T-cell (primary cell): ENCODE data around the gene GPN2. TPM values are rescaled to one million over a fixed set of nuclear protein-coding genes. Genes with fewer than 3 reads are reported as not detected.

ENCODE experiments used
- ATAC-seq, 4 experiments: fragments of 200-7000 bp in 3 of 4; fragments of 150-1000 bp in 1 of 4; cut with Tn5 transposase; replicated peaks in 1 of 4; 1 replicate in 3 of 4; 2 replicates in 1 of 4; pipeline ENCODE4 v1.10.0; 2021; ENCODE audit warnings: moderate library complexity in 3 of 4, mild to moderate bottlenecking in 2 of 4, moderate number of reproducible peaks in 1 of 4
- CTCF ChIA-PET, 2 donors: fragments of 300-600 bp; sonication (Branson Sonifier 250); formaldehyde crosslinking; loops; one replicate each; lab custom pipeline; 2022; ENCODE audit warnings: antibody characterized with exemption in 2 of 2; lab: Charles Lee
- POLR2A ChIA-PET, 2 donors: fragments of 300-600 bp; sonication (Branson Sonifier 250); formaldehyde crosslinking; loops; one replicate each; lab custom pipeline; 2022; ENCODE audit warnings: antibody characterized with exemption in 2 of 2; lab: Charles Lee
- DNase-seq, 35 experiments: peaks; one replicate each; pipeline versions ENCODE4 v3.0.0 to v3.0.0-alpha.2; 2013 to 2023
- H3K27ac ChIP-seq: one replicate; pipeline ENCODE4 v1.5.1; 2013; ENCODE audit warnings: low read length
- H3K27me3 ChIP-seq, 2 experiments: replicated peaks in 1 of 2; 1 replicate in 1 of 2; 2 replicates in 1 of 2; pipeline versions ENCODE4 v1.6.1 to v1.7.0; 2013; ENCODE audit warnings: low read length in 1 of 2, mixed read lengths in 1 of 2; ENCODE audit not compliant: control insufficient read depth in 2 of 2, insufficient read depth in 2 of 2; ENCODE audit errors: extremely low read depth in 1 of 2
- H3K36me3 ChIP-seq, 2 donors: 1 replicate in 1 of 2; 2 replicates in 1 of 2; pipeline versions ENCODE4 v1.6.1 to v1.7.0; 2013; ENCODE audit warnings: low read length in 1 of 2; ENCODE audit not compliant: control insufficient read depth in 2 of 2, insufficient read depth in 1 of 2; ENCODE audit errors: extremely low read depth in 1 of 2
- H3K4me1 ChIP-seq, 2 experiments: 1 replicate in 1 of 2; 2 replicates in 1 of 2; pipeline versions ENCODE4 v1.6.1 to v1.7.0; 2013; ENCODE audit warnings: low read length in 2 of 2, mixed read lengths in 1 of 2; ENCODE audit not compliant: insufficient read depth in 2 of 2, control insufficient read depth in 1 of 2; ENCODE audit errors: extremely low read depth in 1 of 2
- H3K4me3 ChIP-seq, 2 donors: 1 replicate in 1 of 2; 2 replicates in 1 of 2; pipeline versions ENCODE4 v1.5.1 to v1.7.0; 2013; ENCODE audit warnings: mild to moderate bottlenecking in 2 of 2, low read length in 1 of 2, moderate library complexity in 1 of 2; ENCODE audit not compliant: control insufficient read depth in 1 of 2; ENCODE audit errors: extremely low read depth in 1 of 2
- H3K9me3 ChIP-seq: 2 replicates; pipeline ENCODE4 v1.7.0; 2013
- H3K27ac Mint-ChIP-seq, 2 donors: one replicate each; pipeline ENCODE4 v1.8.0; 2020 to 2021; ENCODE audit warnings: mild to moderate bottlenecking in 2 of 2, mixed read lengths in 2 of 2
- H3K27me3 Mint-ChIP-seq, 2 donors: one replicate each; pipeline ENCODE4 v1.8.0; 2021 to 2022; ENCODE audit warnings: mixed read lengths in 2 of 2
- H3K36me3 Mint-ChIP-seq: one replicate; pipeline ENCODE4 v1.8.0; 2021; ENCODE audit warnings: mixed read lengths
- H3K4me1 Mint-ChIP-seq, 3 donors: one replicate each; pipeline ENCODE4 v1.8.0; 2020 to 2022; ENCODE audit warnings: mixed read lengths in 3 of 3, mild to moderate bottlenecking in 1 of 3
- H3K4me3 Mint-ChIP-seq, 3 donors: one replicate each; pipeline ENCODE4 v1.8.0; 2020 to 2022; ENCODE audit warnings: mild to moderate bottlenecking in 3 of 3, mixed read lengths in 3 of 3, moderate library complexity in 3 of 3
- H3K9me3 Mint-ChIP-seq, 3 donors: one replicate each; pipeline ENCODE4 v1.8.0; 2020 to 2022; ENCODE audit warnings: mixed read lengths in 3 of 3
- WGBS: methylation state at CpG from one replicate; pipeline ENCODE4 v1.1.5; 2013; ENCODE audit warnings: missing lambda C conversion rate; ENCODE audit not compliant: insufficient coverage; 5-methylcytosine and 5-hydroxymethylcytosine counted together
- total RNA-seq, 35 experiments: library from RNA in 6 of 35; stranded (reverse) in 6 of 35; fragments of 120-200 nt in 1 of 35; gene quantifications; one replicate each; pipeline versions ENCODE4 v1.2.1 to v1.2.4 and lab custom pipeline; 2013 to 2026

Gene GPN2
- total RNA-seq, 5 donors from 2014 or later (not counting 1 experiment from before 2014, with no cell fraction given) = 30.8 to 35.7 (median 32.7) TPM

DNA sequence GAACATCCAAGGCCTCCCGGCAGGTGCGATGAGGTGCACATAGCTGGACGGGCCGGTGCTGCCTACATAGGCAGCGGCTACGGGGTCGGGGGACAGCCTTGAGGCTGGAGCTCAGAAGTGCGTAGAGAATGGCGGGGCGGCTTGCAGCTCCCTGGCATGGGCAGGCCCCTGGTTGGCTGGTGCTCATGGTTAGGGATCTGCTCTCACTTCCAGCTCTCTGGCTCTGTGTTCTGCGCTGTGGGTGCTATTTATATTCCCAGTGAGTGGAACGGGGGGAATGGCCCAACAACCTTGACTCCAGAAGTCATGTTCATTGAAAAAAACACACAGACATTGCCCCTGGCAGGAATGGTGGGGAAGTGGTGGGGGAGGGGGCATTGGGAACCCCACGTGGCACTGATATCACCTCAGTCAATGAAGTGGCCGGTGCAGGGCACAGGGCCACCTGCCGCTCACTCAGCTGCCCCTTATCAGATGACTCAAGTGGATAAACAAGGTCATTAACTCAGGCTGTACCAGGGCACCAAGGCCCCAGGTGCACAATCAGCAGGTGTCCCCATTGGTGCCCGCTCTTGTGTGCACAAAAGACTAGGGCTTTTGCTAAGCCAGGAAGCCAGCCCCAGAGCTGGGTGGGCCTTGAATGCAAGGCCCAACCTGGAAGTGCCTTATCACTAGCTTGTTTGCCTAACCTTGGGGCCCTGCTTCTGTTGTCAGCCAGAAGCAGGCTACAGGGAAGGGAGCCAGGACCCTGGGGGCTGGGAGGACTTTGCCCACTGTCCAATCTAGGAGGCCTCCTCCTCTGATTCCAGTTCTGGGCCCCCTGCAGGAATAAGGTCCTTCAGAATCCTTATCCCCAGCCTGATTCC, 23.9 kb upstream of the GPN2 start, which contains the start of gene NR0B2:
Gene NR0B2 (minus strand): TSS at position 222 of the 866 bp plus-strand sequence. CDS start 35 bp downstream, at position 187.
- ChIA-PET POLR2A (no interaction called here), CTCF (no interaction called here)
- no peaks in the 10 kb centered on the region for H3K9me3 ChIP-seq
- H3K36me3 Mint-ChIP-seq = no peaks in the 10 kb centered on the region
- H3K4me3 ChIP-seq = no peak within 1 kb of the TSS
- H3K36me3 ChIP-seq = no peaks in the 10 kb centered on the region
- no peak within 1 kb of the TSS for H3K4me3 Mint-ChIP-seq
- H3K4me1 Mint-ChIP-seq = no peaks in the 10 kb centered on the region
- ATAC-seq = no peak
- peaks cover 0 to 23% of the 10 kb centered on the region in 2 experiments for H3K27me3 ChIP-seq
- WGBS = 82% methylated on average over 14 of the region's 16 CpGs
- DNase-seq = no peak
- no peaks in the 10 kb centered on the region for H3K9me3 Mint-ChIP-seq
- peaks cover 0 to 4% of the 10 kb centered on the region in 2 donors for H3K27me3 Mint-ChIP-seq
- H3K27ac ChIP-seq = no peak within 1 kb of the TSS
- no peaks in the 10 kb centered on the region for H3K4me1 ChIP-seq
- no peak within 1 kb of the TSS for H3K27ac Mint-ChIP-seq

DNA sequence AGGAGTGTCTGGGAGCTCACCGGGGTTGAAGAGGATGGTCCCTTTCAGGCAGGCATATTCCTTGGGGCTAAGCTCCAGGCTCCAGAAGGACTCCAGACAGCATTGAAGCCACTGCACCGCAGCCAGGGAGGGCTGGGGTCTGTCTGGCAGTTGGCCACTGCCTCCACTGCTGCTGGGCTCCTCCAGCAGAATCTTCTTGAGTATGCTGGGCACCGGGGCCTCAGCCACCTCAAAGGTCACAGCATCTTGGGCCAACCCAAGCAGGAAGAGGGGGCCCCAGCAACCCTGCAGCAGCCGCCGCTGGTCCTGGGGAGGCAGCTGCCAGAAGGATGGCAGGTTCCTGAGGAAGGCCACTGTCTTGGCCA, 23.3 kb upstream of the GPN2 start:
- H3K4me1 Mint-ChIP-seq = no peaks in the 10 kb centered on the region
- H3K9me3 ChIP-seq = no peaks in the 10 kb centered on the region
- H3K36me3 ChIP-seq = no peaks in the 10 kb centered on the region

DNA sequence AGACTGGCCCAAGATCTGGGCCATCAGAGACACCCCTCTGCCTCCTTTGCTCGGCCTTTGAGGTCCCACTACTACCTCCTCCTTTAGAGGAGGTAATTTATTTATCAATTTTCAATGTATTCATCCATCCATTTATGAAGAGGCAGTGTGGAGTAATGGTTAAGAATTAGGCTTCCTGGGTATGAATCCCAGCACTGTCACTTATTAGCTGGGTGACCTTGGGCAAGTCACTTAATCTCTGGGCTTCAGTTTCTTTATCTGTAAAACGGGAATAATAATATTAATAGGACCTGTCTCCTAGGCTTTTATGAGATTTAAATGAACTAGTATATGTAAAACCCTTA, 22.0 kb upstream of the GPN2 start:
- no peaks in the 10 kb centered on the region for H3K4me1 Mint-ChIP-seq
- H3K27ac Mint-ChIP-seq = no peak overlapping the region
- WGBS = no CpG with 5 or more reads among the region's 2 CpGs
- H3K4me1 ChIP-seq = no peaks in the 10 kb centered on the region
- H3K9me3 ChIP-seq = no peaks in the 10 kb centered on the region
- H3K27me3 ChIP-seq = peaks cover 0 to 23% of the 10 kb centered on the region in 2 experiments
- no peak overlapping the region for H3K4me3 Mint-ChIP-seq
- H3K36me3 ChIP-seq = no peaks in the 10 kb centered on the region
- ChIA-PET POLR2A (no interaction called here), CTCF (interaction anchor here in 1 of 2 donors (0.5 kb wide), 1 partner anchor 18 kb away, joined by 3 read pairs; no protein-coding TSS in a partner anchor)
- H3K27ac ChIP-seq = no peak overlapping the region
- H3K27me3 Mint-ChIP-seq = peaks cover 0 to 6% of the 10 kb centered on the region in 2 donors
- ATAC-seq (no peak), DNase-seq (no peak)
- H3K4me3 ChIP-seq = no peak overlapping the region
- no peaks in the 10 kb centered on the region for H3K36me3 Mint-ChIP-seq
- no peaks in the 10 kb centered on the region for H3K9me3 Mint-ChIP-seq

More for the DNA sequence above, 23.3 kb upstream of the GPN2 start:
- H3K9me3 Mint-ChIP-seq = no peaks in the 10 kb centered on the region
- H3K36me3 Mint-ChIP-seq = no peaks in the 10 kb centered on the region
- no peak overlapping the region for H3K27ac Mint-ChIP-seq
- WGBS = 64% methylated on average over 3 of the region's 5 CpGs
- ChIA-PET POLR2A (no interaction called here), CTCF (interaction anchor here in 1 of 2 donors (0.6 kb wide), 1 partner anchor 49 kb away, joined by 3 read pairs; no protein-coding TSS in a partner anchor)
- no peak for ATAC-seq
- Histone ChIP-seq H3K27me3 (peaks cover 0 to 23% of the 10 kb centered on the region in 2 experiments), H3K4me3 (no peak overlapping the region), H3K27ac (no peak overlapping the region), H3K4me1 (no peaks in the 10 kb centered on the region)
- peaks cover 0 to 4% of the 10 kb centered on the region in 2 donors for H3K27me3 Mint-ChIP-seq
- DNase-seq = no peak
- H3K4me3 Mint-ChIP-seq = no peak overlapping the region

DNA sequence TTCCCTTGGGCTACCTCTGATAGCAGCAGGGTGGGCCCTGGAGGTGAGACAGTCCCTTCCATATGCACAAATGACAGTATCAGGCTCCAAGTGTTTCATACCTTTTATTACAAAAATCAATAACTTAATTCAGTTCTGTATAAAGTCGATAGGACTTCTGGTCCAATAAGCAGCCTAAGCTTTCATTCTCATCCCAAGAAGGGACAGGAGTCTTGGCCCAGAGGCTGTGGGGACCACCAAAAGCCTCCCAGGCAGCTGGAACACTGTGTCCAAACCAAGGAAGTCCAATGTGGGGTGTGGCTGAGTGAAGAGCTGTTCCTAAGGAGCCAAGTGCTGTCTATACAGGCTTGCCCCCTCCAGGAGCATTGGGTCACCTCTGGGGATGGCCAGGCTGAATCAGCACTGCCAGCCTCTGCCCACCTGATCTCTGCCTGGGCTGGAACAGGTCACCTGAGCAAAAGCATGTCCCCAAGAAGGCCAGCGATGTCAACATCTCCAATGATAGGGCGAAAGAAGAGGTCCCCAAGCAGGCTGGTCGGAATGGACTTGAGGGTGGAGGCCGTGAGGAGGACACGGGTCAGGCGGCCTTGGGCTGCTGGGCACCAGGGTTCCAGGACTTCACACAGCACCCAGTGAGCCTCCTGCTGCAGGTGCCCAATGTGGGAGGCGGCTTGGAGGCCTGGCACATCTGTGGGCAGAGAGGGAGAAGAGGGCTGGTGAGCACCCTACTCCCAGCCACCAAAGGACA, 21.5 kb upstream of the GPN2 start:
- 83% methylated on average over 6 of the region's 8 CpGs for WGBS
- H3K9me3 ChIP-seq = no peaks in the 10 kb centered on the region
- H3K4me1 ChIP-seq = no peaks in the 10 kb centered on the region
- ATAC-seq (no peak), DNase-seq (no peak)
- H3K36me3 ChIP-seq = no peaks in the 10 kb centered on the region
- peaks cover 0 to 10% of the 10 kb centered on the region in 2 donors for H3K27me3 Mint-ChIP-seq
- ChIA-PET CTCF (interaction anchor here in 1 of 2 donors (0.5 kb wide), 1 partner anchor 19 kb away, joined by 3 read pairs; no protein-coding TSS in a partner anchor), POLR2A (no interaction called here)
- no peak overlapping the region for H3K4me3 ChIP-seq
- no peaks in the 10 kb centered on the region for H3K9me3 Mint-ChIP-seq
- H3K4me1 Mint-ChIP-seq = no peaks in the 10 kb centered on the region
- H3K27ac Mint-ChIP-seq = no peak overlapping the region
- peaks cover 0 to 21% of the 10 kb centered on the region in 2 experiments for H3K27me3 ChIP-seq
- H3K27ac ChIP-seq = no peak overlapping the region
- H3K36me3 Mint-ChIP-seq = no peaks in the 10 kb centered on the region
- H3K4me3 Mint-ChIP-seq = no peak overlapping the region

DNA sequence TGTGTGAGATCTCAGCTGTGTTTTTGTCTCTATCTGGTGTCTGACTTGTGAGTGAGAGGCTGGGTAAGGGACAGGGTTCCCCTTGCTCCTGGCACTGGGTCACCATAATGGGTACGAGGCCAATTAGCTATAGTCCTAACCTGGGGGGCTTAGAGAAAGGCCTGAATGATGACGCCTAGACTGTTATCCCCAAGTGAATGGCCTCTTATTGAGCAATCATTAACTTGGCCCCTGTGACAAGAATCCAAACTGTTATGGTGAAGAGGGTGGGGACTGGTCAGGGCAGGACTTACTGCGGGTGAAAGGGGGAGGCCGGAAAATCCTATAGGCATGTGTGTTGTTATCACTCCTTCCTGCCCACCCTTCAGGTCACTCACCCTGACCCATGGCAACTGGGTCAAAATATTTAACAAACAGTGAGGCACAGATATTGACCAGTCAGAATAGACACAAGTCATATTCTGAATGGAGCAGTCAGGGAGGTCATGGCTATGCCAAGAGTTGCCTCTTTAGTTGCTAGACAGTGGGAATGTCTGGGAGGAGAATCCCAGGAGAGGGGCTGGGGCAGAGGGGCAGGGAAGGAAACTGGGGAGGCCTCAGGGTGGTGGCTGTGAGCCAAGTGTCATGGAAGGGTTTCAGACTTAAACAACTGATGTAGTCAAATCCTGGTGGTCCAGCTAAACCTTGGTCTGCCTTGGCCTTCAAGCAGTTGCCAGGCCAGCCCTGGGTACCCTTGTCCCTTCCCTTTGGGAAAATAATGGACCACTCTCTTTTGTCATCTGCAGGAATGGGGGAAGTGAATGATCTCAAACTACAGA, 20.5 kb upstream of the GPN2 start:
- no peak overlapping the region for H3K27ac ChIP-seq
- Mint-ChIP-seq H3K36me3 (no peaks in the 10 kb centered on the region), H3K4me3 (no peak overlapping the region), H3K27ac (no peak overlapping the region), H3K4me1 (no peaks in the 10 kb centered on the region), H3K9me3 (no peaks in the 10 kb centered on the region), H3K27me3 (peaks cover 0 to 10% of the 10 kb centered on the region in 2 donors)
- no peak for ATAC-seq
- no peaks in the 10 kb centered on the region for H3K9me3 ChIP-seq
- H3K27me3 ChIP-seq = peaks cover 0 to 19% of the 10 kb centered on the region in 2 experiments
- H3K36me3 ChIP-seq = no peaks in the 10 kb centered on the region
- ChIA-PET POLR2A (no interaction called here), CTCF (no interaction called here)
- 88% methylated on average over 2 of the region's 4 CpGs for WGBS
- no peak for DNase-seq
- no peak overlapping the region for H3K4me3 ChIP-seq
- no peaks in the 10 kb centered on the region for H3K4me1 ChIP-seq

DNA sequence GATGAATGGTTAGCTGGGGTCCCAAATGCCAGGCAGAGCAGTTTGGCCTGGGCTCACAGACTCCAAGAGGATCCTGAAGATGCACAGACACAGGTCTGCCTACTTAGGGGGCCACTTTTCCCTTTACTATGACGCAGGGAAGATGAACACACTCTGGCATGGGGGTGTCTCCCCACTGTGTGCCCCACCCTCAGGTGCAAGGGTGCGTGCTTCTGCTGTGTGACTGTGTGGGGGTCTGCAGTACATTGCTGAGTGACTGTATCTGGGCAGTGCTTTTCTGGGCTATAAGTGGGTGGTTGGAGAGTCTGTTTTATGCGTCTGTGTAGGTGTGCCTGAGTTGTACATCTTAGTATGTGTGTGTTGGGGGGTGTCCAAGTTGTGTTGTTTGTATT, 19.9 kb upstream of the GPN2 start:
- no peak overlapping the region for H3K4me3 Mint-ChIP-seq
- H3K27ac ChIP-seq = no peak overlapping the region
- peaks cover 0 to 10% of the 10 kb centered on the region in 2 donors for H3K27me3 Mint-ChIP-seq
- H3K9me3 ChIP-seq = no peaks in the 10 kb centered on the region
- peaks cover 0 to 15% of the 10 kb centered on the region in 2 experiments for H3K27me3 ChIP-seq
- no peaks in the 10 kb centered on the region for H3K36me3 ChIP-seq
- H3K4me1 ChIP-seq = no peaks in the 10 kb centered on the region
- ATAC-seq (no peak), DNase-seq (no peak)
- H3K9me3 Mint-ChIP-seq = no peaks in the 10 kb centered on the region
- POLR2A ChIA-PET = no interaction called here
- 67% methylated on average over 2 of the region's 3 CpGs for WGBS
- H3K36me3 Mint-ChIP-seq = no peaks in the 10 kb centered on the region
- H3K27ac Mint-ChIP-seq = no peak overlapping the region
- no peaks in the 10 kb centered on the region for H3K4me1 Mint-ChIP-seq
- H3K4me3 ChIP-seq = no peak overlapping the region
- CTCF ChIA-PET = no interaction called here
